Measurements from ENCODE around the gene ZNF317.

Gene ZNF317

GRCh38 chr19:9140159-9140874 is at the start of gene ZNF317:
Gene ZNF317 (plus strand): TSS chr19:9140397. CDS start chr19:9156017, 15,620 bp downstream.
- FAIRE-seq, result peak; percentile 21

- no peak for FAIRE-seq
These were observed 32.8 kb upstream of the ZNF317 start, which contains the start of gene OR7G2 for GRCh38 chr19:9107375-9107774. Gene OR7G2 (minus strand): TSS chr19:9107475. CDS start chr19:9103243, 4,232 bp downstream.

- FAIRE-seq, result no peak
These were observed 30.2 kb upstream of the ZNF317 start for GRCh38 chr19:9109959-9110358.

- no peak for FAIRE-seq
These were observed 24.8 kb upstream of the ZNF317 start, which contains the start of gene OR7G1 for GRCh38 chr19:9115307-9115813. Gene OR7G1 (minus strand): TSS chr19:9115763. CDS start chr19:9115763, 0 bp downstream.

GRCh38 chr19:9116547-9116946 is 23.6 kb upstream of the ZNF317 start:
- FAIRE-seq, result no peak

GRCh38 chr19:9126900-9127405 is 13.2 kb upstream of the ZNF317 start, which contains the start of gene OR7G3:
Gene OR7G3 (minus strand): TSS chr19:9126950. CDS start chr19:9126950, 0 bp downstream.
- FAIRE-seq, result no peak

- FAIRE-seq, result no peak
These were observed 12.0 kb upstream of the ZNF317 start for GRCh38 chr19:9128171-9128570.

- FAIRE-seq, result no peak
These were observed 9.2 kb upstream of the ZNF317 start for GRCh38 chr19:9130965-9131364.

GRCh38 chr19:9132422-9132821 is 7.8 kb upstream of the ZNF317 start:
- no peak for FAIRE-seq

GRCh38 chr19:9139609-9140158 is 513 bp upstream of the ZNF317 start:
- FAIRE-seq, result no peak

GRCh38 chr19:9144920-9145319 is 4.7 kb downstream of the ZNF317 start:
- no peak for FAIRE-seq

- no peak for FAIRE-seq
These were observed 6.7 kb downstream of the ZNF317 start for GRCh38 chr19:9146882-9147281.

GRCh38 chr19:9148697-9149096 is 8.5 kb downstream of the ZNF317 start:
- FAIRE-seq, result no peak

GRCh38 chr19:9149997-9150396 is 9.8 kb downstream of the ZNF317 start:
- no peak for FAIRE-seq

GRCh38 chr19:9150650-9151049 is 10.5 kb downstream of the ZNF317 start:
- no peak for FAIRE-seq

GRCh38 chr19:9151367-9151766 is 11.2 kb downstream of the ZNF317 start:
- FAIRE-seq, result no peak

GRCh38 chr19:9155591-9155990 is 15.4 kb downstream of the ZNF317 start:
- FAIRE-seq, result no peak

GRCh38 chr19:9156304-9156703 is 16.1 kb downstream of the ZNF317 start:
- FAIRE-seq, result no peak

- FAIRE-seq, result no peak
These were observed 19.7 kb downstream of the ZNF317 start for GRCh38 chr19:9159891-9160290.

- FAIRE-seq, result no peak
These were observed 21.2 kb downstream of the ZNF317 start for GRCh38 chr19:9161427-9161826.

- FAIRE-seq, result no peak
These were observed 25.1 kb downstream of the ZNF317 start for GRCh38 chr19:9165261-9165660.

- no peak for FAIRE-seq
These were observed 26.6 kb downstream of the ZNF317 start for GRCh38 chr19:9166846-9167245.

GRCh38 chr19:9171393-9171991 is 31.3 kb downstream of the ZNF317 start:
- FAIRE-seq, result no peak

Data from colon (tissue), 2 donors.